ENCODE results near the gene RRAGD.
A peak's percentile ranks its signal among the peaks of the same experiment; 100 is the strongest.
"Not testable (repeated sequence)": the region's sequence is repeated elsewhere in the genome, so short reads cannot be mapped to it uniquely, and the experiment has no call there.

RRAGD gene

DNA sequence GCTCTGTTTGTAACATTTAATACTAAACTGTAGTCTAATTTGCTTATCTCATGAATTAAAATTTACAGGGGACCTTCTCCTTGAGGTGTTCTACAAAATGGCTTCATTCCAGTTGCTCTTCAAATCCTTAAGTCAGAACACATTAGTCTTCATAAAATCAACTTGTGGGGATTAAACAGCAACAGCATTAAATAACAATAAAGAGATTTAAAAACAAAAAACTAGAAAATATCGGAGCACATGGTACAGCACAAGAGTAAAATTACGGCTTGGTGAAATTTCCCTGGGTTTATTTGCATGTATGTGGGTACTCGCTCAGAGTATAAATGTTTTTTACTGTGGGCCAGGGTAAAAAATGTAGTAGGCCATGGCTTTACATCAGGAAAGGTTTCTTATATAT lies 12.0 kb downstream of the RRAGD start:
- no peak overlapping the region for H3K4me3 Mint-ChIP-seq
- H3K9me3 Mint-ChIP-seq: no peaks in the 10 kb centered on the region
- no peaks in the 10 kb centered on the region for H3K27me3 Mint-ChIP-seq
- ATAC-seq: no peak
- peaks cover 1% of the 10 kb centered on the region for H3K4me1 Mint-ChIP-seq
- DNase-seq: no peak
- no peaks in the 10 kb centered on the region for H3K36me3 Mint-ChIP-seq (ENCODE audit: low read depth)
- H3K27ac Mint-ChIP-seq: no peak overlapping the region

DNA sequence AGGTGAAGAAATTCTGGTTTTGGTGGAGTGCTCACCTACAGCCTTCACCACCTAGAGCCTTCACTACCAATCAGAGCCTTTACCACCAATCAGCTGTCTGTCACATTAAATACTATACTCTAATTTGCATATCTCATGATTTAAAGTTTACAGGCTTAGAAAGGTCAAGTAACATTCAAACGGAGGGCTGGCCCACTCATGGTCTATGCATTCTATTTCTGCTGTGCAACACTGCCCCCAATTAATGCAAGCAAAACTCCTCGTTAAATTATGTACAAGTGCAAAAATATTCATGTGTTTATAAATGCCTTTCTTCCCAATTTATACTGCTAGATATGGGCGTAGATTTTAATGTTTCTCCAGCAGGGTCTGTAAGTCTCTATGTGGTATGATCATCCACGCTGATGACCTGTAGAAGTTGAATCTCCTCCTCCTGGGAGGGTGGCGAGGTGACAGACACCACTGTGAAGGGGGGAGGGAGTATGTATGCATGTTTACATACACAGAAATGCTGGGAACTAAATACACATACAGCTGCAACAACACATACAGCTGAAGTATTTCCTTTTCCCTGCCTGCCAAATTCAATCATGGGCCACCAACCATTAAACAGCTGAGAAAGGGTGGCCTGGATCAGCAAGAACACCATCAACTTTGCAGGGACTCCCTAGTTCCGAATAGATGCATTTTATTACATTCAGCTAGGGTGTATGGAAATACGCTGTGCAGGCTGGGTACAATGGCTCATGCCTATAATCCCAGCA lies 13.1 kb downstream of the RRAGD start:
- peaks cover 1% of the 10 kb centered on the region for H3K4me1 Mint-ChIP-seq
- ATAC-seq: no peak
- no peak overlapping the region for H3K4me3 Mint-ChIP-seq

DNA sequence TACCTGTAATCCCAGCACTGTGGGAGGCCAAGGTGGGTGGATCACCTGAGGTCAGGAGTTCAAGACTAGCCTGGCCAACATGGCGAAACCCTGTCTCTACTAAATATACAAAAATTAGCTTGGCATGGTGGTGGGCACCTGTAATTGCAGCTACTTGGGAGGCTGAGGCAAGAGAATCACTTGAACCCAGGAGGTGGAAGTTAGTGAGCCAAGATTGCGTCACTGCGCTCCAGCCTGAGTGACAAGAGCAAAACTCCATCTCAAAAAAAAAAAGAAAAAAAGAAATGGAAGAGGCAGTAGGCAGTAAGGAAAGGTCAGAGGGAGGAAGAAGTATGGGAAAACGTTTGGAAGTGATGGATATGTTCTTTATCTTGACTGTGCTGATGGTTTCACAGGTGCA lies 14.2 kb downstream of the RRAGD start:
- H3K4me3 Mint-ChIP-seq, H3K27ac Mint-ChIP-seq, ATAC-seq: not testable (repeated sequence)

More for the DNA sequence above, 13.1 kb downstream of the RRAGD start:
- H3K27me3 Mint-ChIP-seq: no peaks in the 10 kb centered on the region
- no peak overlapping the region for H3K27ac Mint-ChIP-seq
- peaks cover 1% of the 10 kb centered on the region for H3K9me3 Mint-ChIP-seq
- no peaks in the 10 kb centered on the region for H3K36me3 Mint-ChIP-seq (ENCODE audit: low read depth)
- no peak for DNase-seq

DNA sequence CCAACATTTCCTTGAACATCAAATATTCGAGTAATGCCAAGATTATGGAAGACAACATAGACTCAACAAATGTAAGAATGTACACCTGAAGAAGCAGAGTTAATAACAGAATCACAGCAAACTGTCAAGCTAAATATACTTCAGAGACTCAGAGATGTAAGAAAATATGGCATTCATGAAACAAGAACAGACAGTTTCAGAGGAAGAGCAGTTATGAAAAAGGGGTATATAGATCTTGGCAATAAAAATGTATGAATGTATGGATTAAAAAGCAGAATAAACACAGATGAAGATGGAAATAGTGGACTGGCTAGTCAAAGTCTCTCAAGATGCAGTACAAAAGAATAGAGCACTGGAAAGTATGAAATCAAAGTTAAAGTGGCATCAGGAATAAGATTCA lies 18.4 kb downstream of the RRAGD start:
- peaks cover 14% of the 10 kb centered on the region for H3K9me3 Mint-ChIP-seq
- no peak overlapping the region for H3K27ac Mint-ChIP-seq

More for the DNA sequence above, 14.2 kb downstream of the RRAGD start:
- H3K4me1 Mint-ChIP-seq; DNase-seq; H3K9me3 Mint-ChIP-seq; H3K36me3 Mint-ChIP-seq (ENCODE audit: low read depth); H3K27me3 Mint-ChIP-seq: not testable (repeated sequence)

DNA sequence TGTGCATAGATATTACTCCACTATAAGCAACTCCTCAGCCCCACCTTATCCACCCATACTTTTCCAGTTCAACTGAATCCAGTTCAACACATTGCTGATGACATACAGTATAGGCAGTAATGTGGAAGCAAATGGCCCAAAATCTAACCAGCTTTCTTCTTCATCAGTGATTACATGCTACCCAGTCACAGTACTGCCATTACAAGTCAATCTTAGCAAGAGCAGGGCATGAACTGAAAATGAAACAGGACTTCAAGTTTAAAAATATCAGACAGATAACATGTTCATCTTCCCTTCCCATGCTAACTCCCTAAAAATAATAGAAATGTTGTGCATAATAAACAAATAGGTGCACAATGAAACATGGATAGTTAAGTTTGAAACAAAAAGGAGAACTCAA lies 19.2 kb downstream of the RRAGD start:
- DNase-seq (no peak), ATAC-seq (no peak)
- no peak overlapping the region for H3K4me3 Mint-ChIP-seq
- no peaks in the 10 kb centered on the region for H3K4me1 Mint-ChIP-seq
- H3K36me3 Mint-ChIP-seq (ENCODE audit: low read depth): peaks cover 2% of the 10 kb centered on the region
- H3K27ac Mint-ChIP-seq: no peak overlapping the region
- peaks cover 14% of the 10 kb centered on the region for H3K9me3 Mint-ChIP-seq
- peaks cover 2% of the 10 kb centered on the region for H3K27me3 Mint-ChIP-seq

More for the DNA sequence above, 18.4 kb downstream of the RRAGD start:
- ATAC-seq (no peak), DNase-seq (no peak)
- H3K4me1 Mint-ChIP-seq: no peaks in the 10 kb centered on the region
- peaks cover 2% of the 10 kb centered on the region for H3K36me3 Mint-ChIP-seq (ENCODE audit: low read depth)
- H3K27me3 Mint-ChIP-seq: peaks cover 2% of the 10 kb centered on the region
- no peak overlapping the region for H3K4me3 Mint-ChIP-seq

DNA sequence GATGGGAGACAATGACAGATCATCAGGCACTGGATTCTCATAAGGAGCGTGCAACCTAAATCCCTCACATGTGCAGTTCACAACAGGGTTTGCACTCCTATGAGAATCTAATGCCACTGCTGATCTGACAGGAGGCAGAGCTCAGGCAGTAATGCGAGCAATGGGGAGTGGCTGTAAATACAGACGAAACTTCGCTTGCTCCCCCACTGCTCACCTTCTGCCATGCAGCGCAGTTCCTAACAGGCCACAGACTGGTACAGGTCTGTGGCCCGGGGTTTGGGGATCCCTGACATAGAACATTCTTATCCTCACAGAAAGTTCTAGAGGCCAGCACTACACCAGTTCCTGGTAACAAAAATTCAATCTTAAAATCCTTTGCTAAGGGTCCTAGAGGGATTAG lies 23.2 kb downstream of the RRAGD start:
- DNase-seq (no peak), ATAC-seq (no peak)
- H3K36me3 Mint-ChIP-seq (ENCODE audit: low read depth): peaks cover 2% of the 10 kb centered on the region
- H3K27me3 Mint-ChIP-seq: peaks cover 2% of the 10 kb centered on the region
- peaks cover 12% of the 10 kb centered on the region for H3K9me3 Mint-ChIP-seq
- peaks cover 13% of the 10 kb centered on the region for H3K4me1 Mint-ChIP-seq
- no peak overlapping the region for H3K4me3 Mint-ChIP-seq
- H3K27ac Mint-ChIP-seq: no peak overlapping the region

DNA sequence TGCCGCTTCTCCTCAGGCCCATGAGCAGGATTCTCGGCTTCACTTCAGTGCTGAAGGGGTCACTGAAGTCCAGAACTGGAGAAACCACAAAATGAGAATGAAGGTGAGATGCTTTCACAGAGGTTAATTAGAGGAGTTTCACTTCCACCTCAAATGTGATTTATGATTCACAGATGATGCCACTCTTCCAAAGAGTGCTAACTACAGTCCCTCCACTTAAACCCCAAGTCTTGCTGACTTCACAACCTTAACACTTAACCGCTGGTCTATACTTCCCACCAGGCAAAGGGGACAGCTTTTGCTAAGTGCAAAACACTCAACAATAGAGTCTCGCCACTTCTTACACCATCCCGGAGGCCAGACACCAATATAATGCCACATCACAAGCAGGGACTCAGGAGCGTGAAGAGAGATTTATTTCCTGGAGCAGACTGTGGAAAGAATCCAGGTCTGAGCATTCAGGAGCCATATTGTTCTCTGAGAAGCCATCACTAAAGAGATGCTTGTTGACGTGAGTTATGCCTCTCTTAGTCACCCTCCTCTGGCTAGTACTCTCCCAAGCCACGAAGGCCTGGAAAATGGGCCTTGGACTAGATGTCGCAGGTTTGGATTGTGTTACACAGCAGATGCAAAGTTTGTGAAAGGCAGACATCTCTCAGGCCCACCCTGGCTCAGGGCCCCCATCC lies 24.4 kb downstream of the RRAGD start:
- peaks cover 4% of the 10 kb centered on the region for H3K9me3 Mint-ChIP-seq
- ATAC-seq: peak; percentile 72
- H3K4me1 Mint-ChIP-seq: peaks cover 13% of the 10 kb centered on the region
- no peak overlapping the region for H3K27ac Mint-ChIP-seq
- peaks cover 2% of the 10 kb centered on the region for H3K36me3 Mint-ChIP-seq (ENCODE audit: low read depth)
- no peak overlapping the region for H3K4me3 Mint-ChIP-seq
- DNase-seq: no peak
- H3K27me3 Mint-ChIP-seq: peaks cover 2% of the 10 kb centered on the region

DNA sequence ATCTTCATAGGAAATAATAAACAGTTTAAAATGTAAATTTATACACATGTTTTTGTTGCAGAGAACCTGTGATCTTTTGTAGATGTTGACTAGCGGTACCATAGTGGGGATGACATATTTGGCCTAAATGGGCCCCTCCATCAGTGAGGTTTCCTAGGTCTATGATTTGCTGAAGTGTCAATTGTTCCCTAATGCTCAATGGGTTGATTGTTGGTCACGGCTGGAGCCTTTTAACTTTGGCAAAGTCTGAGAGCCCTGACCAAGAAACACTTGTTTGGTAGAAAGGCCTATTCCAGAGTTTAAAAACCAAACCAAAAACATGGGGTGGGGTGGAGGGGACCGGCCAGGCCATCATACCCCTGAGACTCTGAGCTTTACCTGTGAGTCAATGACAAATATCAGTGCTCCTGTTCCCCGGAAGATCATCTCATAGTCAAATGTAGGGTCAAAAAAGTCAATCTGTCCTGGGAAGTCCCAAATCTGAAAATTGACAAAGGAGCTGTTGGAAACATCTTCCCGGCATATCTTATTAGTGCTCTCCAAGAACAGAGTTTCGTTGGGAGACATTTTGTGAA lies 25.1 kb downstream of the RRAGD start:
- peaks cover 4% of the 10 kb centered on the region for H3K9me3 Mint-ChIP-seq
- no peak overlapping the region for H3K27ac Mint-ChIP-seq
- ATAC-seq: no peak
- no peak for DNase-seq
- H3K27me3 Mint-ChIP-seq: peaks cover 2% of the 10 kb centered on the region
- peaks cover 2% of the 10 kb centered on the region for H3K36me3 Mint-ChIP-seq (ENCODE audit: low read depth)
- no peak overlapping the region for H3K4me3 Mint-ChIP-seq
- H3K4me1 Mint-ChIP-seq: peaks cover 13% of the 10 kb centered on the region

DNA sequence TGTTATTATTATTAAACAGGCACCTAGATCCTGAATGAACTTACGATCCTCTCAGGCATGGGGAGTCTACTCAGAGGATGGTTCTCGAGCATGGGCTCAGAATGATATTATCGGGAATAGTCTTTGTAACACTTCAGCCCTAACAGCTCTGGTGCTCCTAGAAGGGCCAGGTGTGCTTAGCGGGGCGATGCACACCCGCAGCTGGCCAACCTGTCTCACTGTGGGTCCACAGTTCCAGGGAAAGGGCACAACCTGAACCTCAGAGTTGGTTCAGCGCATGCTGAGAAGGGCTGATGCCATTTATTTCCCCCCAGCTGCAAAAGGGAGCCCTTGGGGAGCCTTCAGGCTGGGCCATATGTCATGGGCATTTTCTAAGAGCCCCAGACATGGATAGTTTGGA lies 26.2 kb downstream of the RRAGD start:
- Mint-ChIP-seq H3K27me3 (no peaks in the 10 kb centered on the region), H3K36me3 (ENCODE audit: low read depth) (peaks cover 1% of the 10 kb centered on the region), H3K27ac (no peak overlapping the region), H3K9me3 (no peaks in the 10 kb centered on the region), H3K4me3 (no peak overlapping the region), H3K4me1 (peaks cover 13% of the 10 kb centered on the region)
- no peak for DNase-seq
- no peak for ATAC-seq

DNA sequence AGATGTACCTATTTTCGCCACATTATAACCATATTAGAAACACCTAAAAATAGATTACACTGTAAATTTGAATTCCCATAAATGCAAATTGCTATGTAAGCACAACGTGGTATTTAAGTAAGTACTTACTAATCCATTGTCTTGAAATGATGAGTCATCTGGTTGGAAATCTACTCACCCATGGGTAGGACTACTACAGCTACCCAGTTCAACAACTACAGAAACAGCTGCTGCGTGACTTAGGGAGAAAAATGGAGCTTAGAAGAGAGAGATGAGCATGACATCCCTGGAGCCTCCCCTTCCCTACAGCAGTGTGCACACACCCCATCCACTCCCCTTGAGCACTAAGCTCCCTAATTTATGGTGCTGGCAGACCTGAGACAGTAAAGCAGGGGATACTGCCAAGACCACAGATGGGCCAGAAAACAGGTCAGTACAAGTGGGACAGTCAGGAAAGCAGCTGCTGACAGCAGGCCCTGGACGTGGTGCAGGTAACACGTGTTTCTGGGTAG lies 26.9 kb downstream of the RRAGD start:
- no peak overlapping the region for H3K27ac Mint-ChIP-seq
- H3K36me3 Mint-ChIP-seq (ENCODE audit: low read depth): no peaks in the 10 kb centered on the region
- ATAC-seq (peak; percentile 43), DNase-seq (no peak)
- no peaks in the 10 kb centered on the region for H3K27me3 Mint-ChIP-seq
- peaks cover 13% of the 10 kb centered on the region for H3K4me1 Mint-ChIP-seq
- H3K9me3 Mint-ChIP-seq: no peaks in the 10 kb centered on the region
- H3K4me3 Mint-ChIP-seq: no peak overlapping the region

DNA sequence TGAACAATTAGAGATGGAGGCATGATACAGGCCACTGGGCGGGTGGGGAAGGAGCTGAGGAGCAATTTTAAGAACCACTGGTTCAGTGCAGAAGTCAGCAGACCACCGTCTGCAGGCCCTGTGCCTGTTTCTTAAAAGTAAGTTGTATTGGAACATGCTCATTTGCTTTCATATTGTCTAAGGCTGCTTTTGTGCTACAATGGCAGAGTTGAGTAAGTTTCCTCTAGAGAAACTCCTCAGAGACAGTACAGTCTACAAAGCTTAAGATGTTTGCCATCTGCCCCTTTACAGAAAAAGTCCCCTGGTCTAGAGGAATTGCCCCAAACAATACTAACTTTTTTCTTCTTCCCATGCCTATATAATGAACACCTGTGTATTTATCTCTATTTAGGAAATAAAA lies 31.0 kb downstream of the RRAGD start:
- ATAC-seq: no peak

DNA sequence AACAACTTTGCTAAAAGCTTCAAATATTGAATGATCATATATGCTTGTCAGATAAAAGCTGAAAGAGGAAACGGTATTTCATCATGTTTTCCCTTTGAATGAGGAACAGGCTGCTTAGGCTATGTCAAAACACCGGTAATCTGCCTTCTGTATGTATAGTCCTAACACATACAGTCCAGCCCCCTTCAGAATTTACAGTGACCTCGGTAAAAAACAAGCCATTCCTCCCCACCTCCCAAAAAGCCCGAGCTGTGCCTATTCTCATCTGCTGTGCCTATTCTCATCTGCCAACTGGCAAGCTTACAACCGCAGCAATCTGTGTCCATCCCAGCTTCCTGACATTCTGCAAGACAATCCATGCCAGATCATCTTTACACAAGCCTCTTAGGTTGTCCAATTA lies 32.8 kb downstream of the RRAGD start:
- H3K27ac Mint-ChIP-seq: no peak overlapping the region
- no peaks in the 10 kb centered on the region for H3K36me3 Mint-ChIP-seq (ENCODE audit: low read depth)
- H3K4me1 Mint-ChIP-seq: peaks cover 12% of the 10 kb centered on the region
- no peaks in the 10 kb centered on the region for H3K9me3 Mint-ChIP-seq
- H3K27me3 Mint-ChIP-seq: no peaks in the 10 kb centered on the region
- ATAC-seq: no peak
- DNase-seq: no peak
- H3K4me3 Mint-ChIP-seq: no peak overlapping the region

More for the DNA sequence above, 31.0 kb downstream of the RRAGD start:
- no peaks in the 10 kb centered on the region for H3K36me3 Mint-ChIP-seq (ENCODE audit: low read depth)
- no peak for DNase-seq
- no peak overlapping the region for H3K27ac Mint-ChIP-seq
- H3K9me3 Mint-ChIP-seq: no peaks in the 10 kb centered on the region
- H3K27me3 Mint-ChIP-seq: no peaks in the 10 kb centered on the region
- no peak overlapping the region for H3K4me3 Mint-ChIP-seq
- H3K4me1 Mint-ChIP-seq: peaks cover 7% of the 10 kb centered on the region

DNA sequence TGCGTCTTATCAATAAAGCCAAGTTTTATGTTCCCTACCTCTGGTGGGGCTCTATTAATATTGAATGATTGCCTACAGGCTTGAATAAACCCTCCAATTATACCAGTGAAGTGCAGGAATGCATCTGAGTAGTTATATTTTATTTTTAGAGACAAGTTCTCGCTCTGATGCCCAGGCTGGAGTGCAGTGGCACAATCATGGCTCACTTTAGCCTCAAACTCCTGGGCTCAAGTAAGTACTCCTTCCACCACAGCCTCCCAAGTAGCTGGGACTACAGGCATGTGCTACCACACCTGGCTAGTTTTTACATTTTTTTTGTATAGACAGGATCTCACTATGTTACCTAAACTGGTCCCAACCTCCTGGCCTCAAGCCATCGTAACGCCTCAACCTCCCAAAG lies 33.4 kb downstream of the RRAGD start:
- DNase-seq: no peak
- peaks cover 12% of the 10 kb centered on the region for H3K4me1 Mint-ChIP-seq
- ATAC-seq: no peak
- H3K9me3 Mint-ChIP-seq: no peaks in the 10 kb centered on the region
- H3K4me3 Mint-ChIP-seq: no peak overlapping the region
- no peaks in the 10 kb centered on the region for H3K27me3 Mint-ChIP-seq
- no peaks in the 10 kb centered on the region for H3K36me3 Mint-ChIP-seq (ENCODE audit: low read depth)
- H3K27ac Mint-ChIP-seq: no peak overlapping the region

DNA sequence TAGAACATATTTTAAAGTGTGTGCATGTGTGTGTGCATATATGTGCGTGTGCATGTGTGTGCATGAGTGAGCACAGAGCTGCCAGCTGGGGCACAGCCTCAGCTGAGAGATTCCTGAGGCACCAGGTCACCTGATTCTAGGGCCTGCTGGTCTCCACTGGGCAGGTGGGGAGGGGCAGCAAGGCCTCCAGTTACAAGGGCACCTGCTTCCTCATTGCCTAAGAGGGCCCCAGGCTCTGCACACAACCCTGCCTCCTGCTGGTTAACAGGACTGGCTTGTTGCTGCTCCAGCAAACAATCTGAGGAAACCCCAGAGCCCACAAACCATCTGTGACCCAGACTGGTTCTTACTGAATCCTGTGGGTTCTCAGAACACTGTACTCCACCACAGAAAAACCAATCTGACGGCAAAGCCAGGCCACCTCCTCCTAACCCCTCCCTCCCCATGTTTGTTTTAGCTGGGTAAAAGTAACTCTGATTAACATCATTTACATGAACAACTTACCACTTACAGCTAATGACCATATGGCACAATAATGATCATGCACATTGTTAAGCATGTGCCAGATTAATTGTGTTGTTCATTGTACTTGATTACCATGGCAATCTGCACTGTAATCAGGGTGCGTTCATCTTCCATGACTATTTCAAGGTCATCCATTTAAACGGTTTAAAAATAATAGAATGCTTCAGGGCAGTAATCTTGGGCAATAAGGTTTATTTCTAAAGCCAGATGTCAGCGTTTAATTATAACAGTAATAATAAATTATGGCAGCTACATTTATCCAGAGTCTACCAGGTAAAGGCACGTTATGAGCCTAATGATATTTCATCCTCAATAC lies 36.4 kb downstream of the RRAGD start:
- Mint-ChIP-seq H3K4me1 (peaks cover 22% of the 10 kb centered on the region), H3K36me3 (ENCODE audit: low read depth) (no peaks in the 10 kb centered on the region), H3K27ac (no peak overlapping the region), H3K27me3 (no peaks in the 10 kb centered on the region), H3K9me3 (no peaks in the 10 kb centered on the region), H3K4me3 (no peak overlapping the region)
- peak; percentile 90 for ATAC-seq
- peak; percentile 45 for DNase-seq
